Fibroblast of villous mesenchyme (primary cell): Measurements from ENCODE around the gene ABCC1. TPM values are rescaled to one million over a fixed set of nuclear protein-coding genes. Genes with fewer than 3 reads are reported as not detected.

Source experiments
- DNase-seq: peaks from one replicate; pipeline ENCODE4 v3.0.0-alpha.2; 2010; ENCODE audit warnings: low read depth
- H3K4me3 ChIP-seq: 2 replicates; pipeline ENCODE4 v1.5.1; 2011; ENCODE audit warnings: low read depth, mild to moderate bottlenecking, low read length
- CTCF ChIP-seq: IDR thresholded peaks from 2 replicates; pipeline ENCODE4 v1.5.1; 2012; ENCODE audit warnings: low read depth, mild to moderate bottlenecking, low read length; ENCODE audit not compliant: insufficient read depth
- total RNA-seq: library from RNA; depleted of rRNA; stranded (reverse); fragments of >200 nt; gene quantifications from 2 replicates; pipeline ENCODE4 v1.2.3, GENCODE V29; 2012

Gene ABCC1
- total RNA-seq, 1 donor, result 34.1 TPM

GRCh38 chr16:15993128-15993527 is 43.7 kb downstream of the ABCC1 start:
- no peak for DNase-seq
- no peak for TF ChIP-seq CTCF
- H3K4me3 ChIP-seq, result no peak overlapping the region

DNA sequence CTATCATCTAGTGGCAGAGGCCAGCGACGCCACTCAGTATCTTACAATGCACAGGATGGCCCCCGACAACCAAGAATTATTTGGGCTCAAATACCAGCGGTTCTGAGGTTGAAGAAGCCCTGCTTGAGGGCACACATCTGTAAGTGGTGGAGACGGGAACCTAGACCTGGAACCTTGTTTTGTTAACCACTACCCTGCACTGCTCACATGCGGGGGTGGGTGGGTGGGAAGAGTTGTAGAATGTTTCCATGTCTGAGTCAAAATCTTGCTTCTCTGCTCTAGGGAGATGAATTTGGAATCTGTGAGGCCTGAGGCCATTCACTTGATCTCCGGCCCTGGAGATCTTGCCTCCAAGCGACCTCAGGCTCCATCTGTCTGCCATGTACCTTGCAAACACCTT is 44.1 kb downstream of the ABCC1 start:
- no peak for DNase-seq
- TF ChIP-seq CTCF, result no peak
- H3K4me3 ChIP-seq, result no peak overlapping the region

GRCh38 chr16:15993946-15994665 is 44.7 kb downstream of the ABCC1 start:
- TF ChIP-seq CTCF, result no peak
- H3K4me3 ChIP-seq, result no peak overlapping the region
- no peak for DNase-seq

GRCh38 chr16:15996432-15997109 is 47.2 kb downstream of the ABCC1 start:
- no peak for TF ChIP-seq CTCF
- H3K4me3 ChIP-seq, result no peak overlapping the region
- DNase-seq, result peak; percentile 90

GRCh38 chr16:16000685-16001084 is 51.3 kb downstream of the ABCC1 start:
- no peak for DNase-seq
- TF ChIP-seq CTCF, result no peak
- H3K4me3 ChIP-seq, result no peak overlapping the region

DNA sequence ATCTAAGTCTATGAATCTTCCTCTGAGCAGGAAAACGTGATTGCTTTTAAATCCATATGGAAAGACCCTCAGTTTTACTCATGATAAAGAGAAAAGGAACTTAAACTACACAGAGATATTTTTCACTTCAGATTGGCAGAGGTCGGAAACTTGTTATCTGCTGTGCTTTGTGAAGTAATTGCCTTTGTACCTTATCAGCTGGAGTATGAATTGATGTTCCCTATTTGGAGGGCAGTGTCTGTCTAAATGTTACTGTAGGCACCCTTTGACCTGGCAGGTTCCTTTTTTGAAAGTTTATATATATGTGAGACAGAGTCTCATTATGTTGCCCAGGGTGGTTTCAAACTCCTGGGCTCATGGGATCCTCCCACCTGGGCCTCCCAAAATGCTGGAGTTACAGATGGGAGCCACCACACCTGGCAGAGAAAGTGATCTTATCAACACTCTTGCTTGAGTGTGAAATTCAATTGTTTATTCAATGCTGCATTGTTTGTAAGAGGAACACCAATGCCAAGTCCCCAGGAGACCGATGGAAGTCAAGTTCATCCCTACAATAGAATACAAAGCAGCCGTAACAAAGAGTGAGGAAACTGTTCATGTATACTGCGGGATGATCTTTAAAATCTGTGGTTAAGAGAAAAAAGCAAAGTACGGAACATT is 52.3 kb downstream of the ABCC1 start:
- DNase-seq, result no peak
- no peak for TF ChIP-seq CTCF
- no peak overlapping the region for H3K4me3 ChIP-seq
